ENCODE measurements around the gene NTN1.

NTN1 gene

DNA sequence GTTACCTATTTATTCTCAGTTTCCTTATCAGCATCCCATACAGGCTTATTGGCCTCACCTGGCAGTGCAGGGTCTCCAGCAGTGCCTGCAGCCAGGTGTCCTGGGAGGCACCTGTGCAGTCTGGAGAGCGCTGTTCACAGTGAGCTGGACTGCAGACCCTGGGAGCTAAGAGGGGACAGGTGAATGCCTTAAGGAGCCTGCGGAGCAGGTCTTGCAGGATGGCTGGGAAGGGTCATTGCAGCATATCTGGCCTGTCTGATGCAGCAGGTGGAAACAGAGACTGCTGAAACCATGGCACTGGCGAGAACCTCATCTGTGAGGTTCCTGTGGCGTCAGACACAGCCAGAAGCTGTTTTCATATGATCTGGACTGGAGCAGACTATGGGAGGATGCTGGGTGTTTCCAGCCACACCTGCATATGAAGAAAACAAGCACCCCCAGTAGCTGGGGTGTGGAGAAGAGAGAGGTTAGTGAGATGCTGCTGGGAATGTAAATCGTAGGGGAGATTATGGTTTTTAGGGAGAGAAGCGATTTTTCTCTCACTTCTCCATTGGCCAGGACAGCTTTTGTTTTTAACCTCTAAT, 77.0 kb downstream of the NTN1 start:
- Histone ChIP-seq H3K27ac (ENCODE audit: extremely low read depth, low read depth, low read length) (no peak overlapping the region), H3K9me3 (ENCODE audit: control insufficient read depth, insufficient read depth, low read depth, low read length) (no peaks in the 10 kb centered on the region), H3K4me1 (ENCODE audit: control insufficient read depth, insufficient read depth, low read length) (0 out of 2 replicates have a peak, but pooled peaks cover 3% of the 10 kb centered on the region), H3K36me3 (ENCODE audit: control insufficient read depth in 2 of 2, insufficient read depth in 1 of 2, low read length in 2 of 2) (peaks cover 0 to 4% of the 10 kb centered on the region in 2 experiments; a peak in 1 of 3 replicates), H3K4me3 (ENCODE audit: low read depth, low read length) (no peak overlapping the region)
- POLR2A ChIA-PET = no interaction called here
- CTCF ChIA-PET = no interaction called here
- TF ChIP-seq ZNF341 (tag by site-specific recombination; IDR thresholded peaks at IDR 0.05; ENCODE audit: low read depth) = no peak
- no peak for TF ChIP-seq HOXC10 (CRISPR knock-in tag; IDR thresholded peaks at IDR 0.05)
- TF ChIP-seq BCL11A (tag by site-specific recombination; IDR thresholded peaks at IDR 0.05; ENCODE audit: low read depth) = no peak
- TF ChIP-seq, protein P1, sequence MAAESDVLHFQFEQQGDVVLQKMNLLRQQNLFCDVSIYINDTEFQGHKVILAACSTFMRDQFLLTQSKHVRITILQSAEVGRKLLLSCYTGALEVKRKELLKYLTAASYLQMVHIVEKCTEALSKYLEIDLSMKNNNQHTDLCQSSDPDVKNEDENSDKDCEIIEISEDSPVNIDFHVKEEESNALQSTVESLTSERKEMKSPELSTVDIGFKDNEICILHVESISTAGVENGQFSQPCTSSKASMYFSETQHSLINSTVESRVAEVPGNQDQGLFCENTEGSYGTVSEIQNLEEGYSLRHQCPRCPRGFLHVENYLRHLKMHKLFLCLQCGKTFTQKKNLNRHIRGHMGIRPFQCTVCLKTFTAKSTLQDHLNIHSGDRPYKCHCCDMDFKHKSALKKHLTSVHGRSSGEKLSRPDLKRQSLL (tag by site-specific recombination; IDR thresholded peaks at IDR 0.05) = no peak
- no peak for TF ChIP-seq SCRT2 (tag by site-specific recombination; IDR thresholded peaks at IDR 0.05)
- no peak for TF ChIP-seq TRIM28 (IDR thresholded peaks at IDR 0.05; ENCODE audit: borderline replicate concordance, low read length)
- no peak for TF ChIP-seq ZNF558 (tag by site-specific recombination; IDR thresholded peaks at IDR 0.05)
- no peak for TF ChIP-seq ZNF701 (tag by site-specific recombination; IDR thresholded peaks at IDR 0.05)
- no peak for TF ChIP-seq ZNF24 (tag by site-specific recombination; IDR thresholded peaks at IDR 0.05)
- no peak for TF ChIP-seq ZNF610 (tag by site-specific recombination; IDR thresholded peaks at IDR 0.05; ENCODE audit: borderline replicate concordance)
- TF ChIP-seq SP7 (tag by site-specific recombination; IDR thresholded peaks at IDR 0.05) = no peak
- TF ChIP-seq ZNF350 (tag by site-specific recombination; IDR thresholded peaks at IDR 0.05) = no peak
- TF ChIP-seq ZNF621 (tag by site-specific recombination; IDR thresholded peaks at IDR 0.05) = no peak
- no peak for TF ChIP-seq ZNF658 (tag by site-specific recombination; IDR thresholded peaks at IDR 0.05)

DNA sequence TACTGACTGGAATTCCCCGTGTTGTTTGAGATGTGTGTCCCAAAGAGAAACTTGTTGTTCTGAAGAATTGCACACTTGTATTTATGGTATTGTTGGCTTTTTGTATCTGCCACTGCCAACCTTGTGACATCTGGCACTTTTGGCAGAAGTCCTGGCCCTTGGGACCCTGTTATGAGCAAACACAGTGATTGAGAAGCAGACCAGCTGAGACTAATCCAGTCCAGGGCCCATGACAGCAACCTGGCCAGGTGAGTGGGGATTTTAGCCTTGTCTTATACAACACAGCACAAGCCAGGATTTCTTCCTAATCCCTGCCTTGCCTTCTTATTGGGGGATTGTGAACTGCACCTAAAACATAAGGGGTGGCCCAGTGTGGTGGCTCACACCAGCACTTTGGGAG, 80.0 kb downstream of the NTN1 start:
- Histone ChIP-seq H3K4me3 (ENCODE audit: low read depth, low read length) (no peak overlapping the region), H3K9me3 (ENCODE audit: control insufficient read depth, insufficient read depth, low read depth, low read length) (no peaks in the 10 kb centered on the region), H3K27ac (ENCODE audit: extremely low read depth, low read depth, low read length) (no peak overlapping the region), H3K36me3 (ENCODE audit: control insufficient read depth in 2 of 2, insufficient read depth in 1 of 2, low read length in 2 of 2) (peaks cover 0 to 4% of the 10 kb centered on the region in 2 experiments; a peak in 1 of 3 replicates), H3K4me1 (ENCODE audit: control insufficient read depth, insufficient read depth, low read length) (0 out of 2 replicates have a peak, but pooled peaks cover 3% of the 10 kb centered on the region)
- CTCF ChIA-PET = interaction anchor here (0.8 kb wide), 1 partner anchor 103 kb away, joined by 4 read pairs; no protein-coding TSS in a partner anchor
- TF ChIP-seq MYNN (tag by site-specific recombination; IDR thresholded peaks at IDR 0.05; ENCODE audit: borderline replicate concordance) (no peak), YY1 (tag by site-specific recombination; IDR thresholded peaks at IDR 0.05) (no peak), ZNF521 (tag by site-specific recombination; IDR thresholded peaks at IDR 0.05) (no peak), ZNF132 (tag by site-specific recombination; IDR thresholded peaks at IDR 0.05; ENCODE audit: borderline replicate concordance) (no peak), ZSCAN30 (tag by site-specific recombination; IDR thresholded peaks at IDR 0.05) (no peak), SP2 (tag by site-specific recombination; IDR thresholded peaks at IDR 0.05) (no peak), ZNF350 (tag by site-specific recombination; IDR thresholded peaks at IDR 0.05) (no peak), SP3 (tag by site-specific recombination; IDR thresholded peaks at IDR 0.05) (no peak), ZNF76 (tag by site-specific recombination; IDR thresholded peaks at IDR 0.05; ENCODE audit: borderline replicate concordance, low read depth) (no peak), ZNF658 (tag by site-specific recombination; IDR thresholded peaks at IDR 0.05) (no peak), ZNF404 (tag by site-specific recombination; IDR thresholded peaks at IDR 0.05) (no peak)
- TF ChIP-seq, protein P2, sequence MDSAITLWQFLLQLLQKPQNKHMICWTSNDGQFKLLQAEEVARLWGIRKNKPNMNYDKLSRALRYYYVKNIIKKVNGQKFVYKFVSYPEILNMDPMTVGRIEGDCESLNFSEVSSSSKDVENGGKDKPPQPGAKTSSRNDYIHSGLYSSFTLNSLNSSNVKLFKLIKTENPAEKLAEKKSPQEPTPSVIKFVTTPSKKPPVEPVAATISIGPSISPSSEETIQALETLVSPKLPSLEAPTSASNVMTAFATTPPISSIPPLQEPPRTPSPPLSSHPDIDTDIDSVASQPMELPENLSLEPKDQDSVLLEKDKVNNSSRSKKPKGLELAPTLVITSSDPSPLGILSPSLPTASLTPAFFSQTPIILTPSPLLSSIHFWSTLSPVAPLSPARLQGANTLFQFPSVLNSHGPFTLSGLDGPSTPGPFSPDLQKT (IDR thresholded peaks at IDR 0.05; ENCODE audit: borderline replicate concordance, low read depth, low read length) = no peak
- TF ChIP-seq, protein P3, sequence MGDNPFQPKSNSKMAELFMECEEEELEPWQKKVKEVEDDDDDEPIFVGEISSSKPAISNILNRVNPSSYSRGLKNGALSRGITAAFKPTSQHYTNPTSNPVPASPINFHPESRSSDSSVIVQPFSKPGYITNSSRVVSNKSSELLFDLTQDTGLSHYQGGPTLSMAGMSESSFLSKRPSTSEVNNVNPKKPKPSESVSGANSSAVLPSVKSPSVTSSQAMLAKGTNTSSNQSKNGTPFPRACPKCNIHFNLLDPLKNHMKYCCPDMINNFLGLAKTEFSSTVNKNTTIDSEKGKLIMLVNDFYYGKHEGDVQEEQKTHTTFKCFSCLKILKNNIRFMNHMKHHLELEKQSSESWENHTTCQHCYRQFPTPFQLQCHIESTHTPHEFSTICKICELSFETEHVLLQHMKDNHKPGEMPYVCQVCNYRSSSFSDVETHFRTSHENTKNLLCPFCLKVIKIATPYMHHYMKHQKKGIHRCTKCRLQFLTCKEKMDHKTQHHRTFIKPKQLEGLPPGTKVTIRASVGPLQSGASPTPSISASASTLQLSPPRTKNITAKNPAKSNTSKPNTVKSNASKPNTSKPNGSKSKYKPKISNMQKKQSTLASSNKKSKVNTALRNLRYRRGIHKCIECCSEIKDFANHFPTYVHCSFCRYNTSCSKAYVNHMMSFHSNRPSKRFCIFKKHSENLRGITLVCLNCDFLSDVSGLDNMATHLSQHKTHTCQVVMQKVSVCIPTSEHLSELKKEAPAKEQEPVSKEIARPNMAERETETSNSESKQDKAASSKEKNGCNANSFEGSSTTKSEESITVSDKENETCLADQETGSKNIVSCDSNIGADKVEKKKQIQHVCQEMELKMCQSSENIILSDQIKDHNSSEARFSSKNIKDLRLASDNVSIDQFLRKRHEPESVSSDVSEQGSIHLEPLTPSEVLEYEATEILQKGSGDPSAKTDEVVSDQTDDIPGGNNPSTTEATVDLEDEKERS (tag by site-specific recombination; IDR thresholded peaks at IDR 0.05) = no peak
- TF ChIP-seq, protein P4, sequence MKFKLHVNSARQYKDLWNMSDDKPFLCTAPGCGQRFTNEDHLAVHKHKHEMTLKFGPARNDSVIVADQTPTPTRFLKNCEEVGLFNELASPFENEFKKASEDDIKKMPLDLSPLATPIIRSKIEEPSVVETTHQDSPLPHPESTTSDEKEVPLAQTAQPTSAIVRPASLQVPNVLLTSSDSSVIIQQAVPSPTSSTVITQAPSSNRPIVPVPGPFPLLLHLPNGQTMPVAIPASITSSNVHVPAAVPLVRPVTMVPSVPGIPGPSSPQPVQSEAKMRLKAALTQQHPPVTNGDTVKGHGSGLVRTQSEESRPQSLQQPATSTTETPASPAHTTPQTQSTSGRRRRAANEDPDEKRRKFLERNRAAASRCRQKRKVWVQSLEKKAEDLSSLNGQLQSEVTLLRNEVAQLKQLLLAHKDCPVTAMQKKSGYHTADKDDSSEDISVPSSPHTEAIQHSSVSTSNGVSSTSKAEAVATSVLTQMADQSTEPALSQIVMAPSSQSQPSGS (tag by site-specific recombination; IDR thresholded peaks at IDR 0.05; ENCODE audit: low read depth) = no peak
- TF ChIP-seq, protein P5, sequence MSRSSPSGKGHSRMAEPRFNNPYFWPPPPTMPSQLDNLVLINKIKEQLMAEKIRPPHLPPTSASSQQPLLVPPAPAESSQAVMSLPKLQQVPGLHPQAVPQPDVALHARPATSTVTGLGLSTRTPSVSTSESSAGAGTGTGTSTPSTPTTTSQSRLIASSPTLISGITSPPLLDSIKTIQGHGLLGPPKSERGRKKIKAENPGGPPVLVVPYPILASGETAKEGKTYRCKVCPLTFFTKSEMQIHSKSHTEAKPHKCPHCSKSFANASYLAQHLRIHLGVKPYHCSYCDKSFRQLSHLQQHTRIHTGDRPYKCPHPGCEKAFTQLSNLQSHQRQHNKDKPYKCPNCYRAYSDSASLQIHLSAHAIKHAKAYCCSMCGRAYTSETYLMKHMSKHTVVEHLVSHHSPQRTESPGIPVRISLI (tag by site-specific recombination; IDR thresholded peaks at IDR 0.05) = no peak
- POLR2A ChIA-PET = no interaction called here

Data from HEK293 (cell line).